Ishikawa (cell line): ENCODE measurements around the gene ADCY1.

Experiments
- CREB1 ChIP-seq: IDR thresholded peaks from 2 replicates; pipeline ENCODE4 v1.6.1; 2012; ENCODE audit warnings: low read depth
- EP300 ChIP-seq: IDR thresholded peaks from 2 replicates; pipeline ENCODE4 v1.6.1; 2012; ENCODE audit warnings: borderline replicate concordance
- FOXM1 ChIP-seq: IDR thresholded peaks from 2 replicates; pipeline ENCODE4 v1.6.1; 2012; ENCODE audit warnings: low read depth, borderline replicate concordance
- MAX ChIP-seq: IDR thresholded peaks from 2 replicates; pipeline ENCODE4 v1.6.1; 2012
- RAD21 ChIP-seq: IDR thresholded peaks from 2 replicates; pipeline ENCODE4 v1.6.1; 2012; ENCODE audit warnings: low read depth
- REST ChIP-seq: IDR thresholded peaks from 2 replicates; pipeline ENCODE4 v1.6.1; 2012; ENCODE audit warnings: low read depth, mild to moderate bottlenecking
- TAF1 ChIP-seq: IDR thresholded peaks from 2 replicates; pipeline ENCODE4 v1.6.1; 2012; ENCODE audit warnings: low read depth, mild to moderate bottlenecking
- TEAD4 ChIP-seq: IDR thresholded peaks from 2 replicates; pipeline ENCODE4 v1.6.1; 2012
- USF1 ChIP-seq: IDR thresholded peaks from 2 replicates; pipeline ENCODE4 v1.6.1; 2012

GRCh38 chr7:45524445-45524844 is 49.7 kb upstream of the ADCY1 start:
- no peak for TF ChIP-seq REST
- no peak for TF ChIP-seq TAF1
- no peak for TF ChIP-seq RAD21
- no peak for TF ChIP-seq EP300
- no peak for TF ChIP-seq USF1
- no peak for TF ChIP-seq TEAD4
- no peak for TF ChIP-seq FOXM1
- no peak for TF ChIP-seq MAX
- no peak for TF ChIP-seq CREB1
